Measurements from ENCODE around the gene TMPRSS3.

Gene TMPRSS3

DNA sequence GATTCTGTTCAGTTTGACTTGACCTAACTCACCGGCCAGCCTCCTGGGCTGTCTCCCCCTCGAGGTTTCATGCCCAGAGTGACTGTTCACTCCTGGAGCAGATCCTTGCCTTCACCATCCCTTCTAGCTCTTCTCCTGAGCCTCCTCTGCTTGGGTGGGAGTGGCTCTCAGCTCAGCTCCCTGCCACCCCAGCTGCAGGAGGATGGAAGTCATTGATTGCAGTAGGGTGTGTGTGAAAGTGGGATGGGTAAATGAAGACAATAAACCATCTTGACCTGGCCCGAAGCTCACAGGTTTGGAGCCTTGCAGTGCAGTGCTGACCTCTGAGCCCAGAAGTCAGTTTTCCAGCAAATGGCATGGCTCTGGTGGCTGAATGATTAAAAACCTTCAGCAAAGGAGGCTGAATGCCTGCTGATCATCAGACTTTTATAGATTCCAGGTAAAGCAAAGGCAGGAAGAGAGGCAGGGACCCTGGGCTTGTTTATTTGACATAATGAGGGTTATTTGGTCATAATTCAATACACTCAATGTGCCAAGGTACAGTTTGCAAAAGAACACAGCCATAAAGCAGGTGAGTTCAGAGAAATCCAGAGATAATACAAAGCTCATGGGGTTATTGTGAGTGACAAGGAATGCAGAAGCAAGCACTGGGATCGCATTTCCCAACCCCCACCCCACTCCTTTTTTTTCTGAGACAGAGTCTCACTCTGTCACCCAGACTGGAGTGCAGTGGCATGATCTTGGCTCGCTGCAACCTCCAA, 63.1 kb downstream of the TMPRSS3 start:
- Histone ChIP-seq H3K27me3 (ENCODE audit: control insufficient read depth in 1 of 2, insufficient read depth in 2 of 2, low read length in 2 of 2) (peaks cover 5 to 8% of the 10 kb centered on the region in 2 donors), H3K36me3 (ENCODE audit: insufficient read depth, low read length) (no peaks in the 10 kb centered on the region), H3K27ac (ENCODE audit: low read depth, low read length) (no peak overlapping the region), H3K9me3 (ENCODE audit: low read length) (no peaks in the 10 kb centered on the region), H3K4me3 (ENCODE audit: low read depth in 1 of 2, low read length in 2 of 2) (no peak overlapping the region), H3K4me1 (ENCODE audit: insufficient read depth, low read length) (no peaks in the 10 kb centered on the region), H3K9ac (ENCODE audit: low read length) (no peak overlapping the region)

DNA sequence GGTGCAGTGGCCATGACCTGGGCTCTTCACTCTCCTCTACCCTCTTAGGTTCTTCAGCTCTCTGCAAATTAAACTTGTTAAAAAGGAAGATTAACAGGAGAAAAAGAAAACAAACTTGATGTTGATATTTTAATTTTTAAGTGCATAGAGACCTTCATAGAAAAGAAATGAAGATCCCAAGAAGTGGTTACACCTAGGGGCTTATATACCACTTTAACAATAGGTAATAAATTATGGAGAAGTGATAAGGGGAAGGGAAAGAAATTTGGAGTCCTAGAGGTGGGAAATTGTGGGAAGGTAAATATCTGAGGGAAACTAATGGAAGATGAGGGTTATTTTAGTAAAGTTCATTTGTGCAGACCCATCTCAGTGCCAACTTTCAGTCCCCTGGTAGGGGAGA, 64.2 kb downstream of the TMPRSS3 start:
- Histone ChIP-seq H3K27ac (ENCODE audit: low read depth, low read length) (no peak overlapping the region), H3K27me3 (ENCODE audit: control insufficient read depth in 1 of 2, insufficient read depth in 2 of 2, low read length in 2 of 2) (peaks cover 5 to 8% of the 10 kb centered on the region in 2 donors), H3K9me3 (ENCODE audit: low read length) (no peaks in the 10 kb centered on the region), H3K9ac (ENCODE audit: low read length) (no peak overlapping the region), H3K4me3 (ENCODE audit: low read depth in 1 of 2, low read length in 2 of 2) (no peak overlapping the region), H3K36me3 (ENCODE audit: insufficient read depth, low read length) (no peaks in the 10 kb centered on the region), H3K4me1 (ENCODE audit: insufficient read depth, low read length) (no peaks in the 10 kb centered on the region)

DNA sequence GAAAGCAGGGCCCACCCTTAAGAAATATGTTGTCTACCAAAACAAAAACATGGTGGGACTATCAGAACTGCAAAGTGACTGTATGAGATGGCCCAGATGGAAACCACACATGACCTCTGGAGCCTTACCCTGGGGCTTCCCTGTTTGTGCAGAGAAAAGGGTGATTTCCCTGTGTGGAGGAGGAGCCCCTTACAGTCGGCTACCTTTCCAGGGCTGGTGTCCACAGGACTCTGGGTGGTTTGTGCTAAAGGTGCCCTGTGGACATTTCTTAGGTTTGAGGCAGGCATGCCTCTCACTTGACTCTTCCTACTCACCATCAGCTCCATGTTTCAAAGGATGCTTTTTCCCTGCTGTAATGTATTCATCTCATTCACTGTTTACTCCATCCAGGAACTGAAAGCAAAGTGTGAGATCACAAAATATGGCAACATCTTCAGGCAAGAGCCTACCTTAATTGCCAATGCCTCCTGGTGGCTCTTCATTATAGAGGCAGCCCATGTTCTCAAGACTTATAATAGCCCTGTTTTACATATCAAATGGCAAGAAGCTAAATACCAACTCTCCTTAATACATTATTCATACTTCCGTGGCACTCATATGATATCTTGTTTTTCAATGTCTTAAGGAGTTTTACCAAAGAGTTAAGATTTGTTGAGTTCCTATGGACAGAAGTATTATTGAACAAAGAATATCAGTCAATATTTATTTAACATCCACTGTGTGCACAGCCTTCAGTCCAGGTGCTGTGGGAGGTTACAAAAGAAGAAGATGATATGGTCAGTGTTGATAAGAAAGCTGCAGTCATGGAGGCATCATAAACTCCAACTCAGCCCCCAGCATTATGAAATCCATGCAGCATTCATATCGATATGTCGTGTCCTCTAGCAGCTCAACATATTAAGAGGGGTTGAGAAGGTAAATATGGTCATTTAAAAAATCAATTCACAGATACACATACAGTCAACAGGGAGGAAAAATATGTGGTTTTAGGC, 65.2 kb downstream of the TMPRSS3 start:
- no peak overlapping the region for H3K27ac ChIP-seq (ENCODE audit: low read depth, low read length)
- peaks cover 1% of the 10 kb centered on the region for H3K9me3 ChIP-seq (ENCODE audit: low read length)
- H3K9ac ChIP-seq (ENCODE audit: low read length) = no peak overlapping the region
- H3K4me1 ChIP-seq (ENCODE audit: insufficient read depth, low read length) = no peaks in the 10 kb centered on the region
- H3K4me3 ChIP-seq (ENCODE audit: low read depth in 1 of 2, low read length in 2 of 2) = no peak overlapping the region
- H3K27me3 ChIP-seq (ENCODE audit: control insufficient read depth in 1 of 2, insufficient read depth in 2 of 2, low read length in 2 of 2) = peaks cover 5 to 8% of the 10 kb centered on the region in 2 donors
- no peaks in the 10 kb centered on the region for H3K36me3 ChIP-seq (ENCODE audit: insufficient read depth, low read length)

DNA sequence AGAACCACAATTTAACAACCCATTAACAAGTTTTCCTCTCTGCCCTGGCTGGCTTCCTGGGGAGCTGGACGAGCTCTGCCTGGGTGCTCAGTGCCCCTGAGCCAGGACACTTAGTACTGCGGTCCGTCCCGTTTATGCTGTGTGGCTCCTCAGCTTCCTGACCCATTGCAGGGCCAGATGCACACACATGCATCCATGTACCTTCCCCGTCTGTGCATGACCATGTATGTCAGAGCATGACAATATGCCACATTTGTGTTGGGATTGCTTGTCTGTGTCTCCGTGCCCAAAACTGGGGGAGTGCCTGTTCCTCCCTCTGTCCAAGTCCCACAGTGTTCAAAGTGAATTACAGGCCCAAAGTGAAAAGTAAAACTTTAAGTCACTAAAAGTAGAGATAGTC, 71.0 kb downstream of the TMPRSS3 start:
- no peak overlapping the region for H3K4me3 ChIP-seq (ENCODE audit: low read depth in 1 of 2, low read length in 2 of 2)
- H3K27me3 ChIP-seq (ENCODE audit: control insufficient read depth in 1 of 2, insufficient read depth in 2 of 2, low read length in 2 of 2) = no peaks in the 10 kb centered on the region
- H3K9ac ChIP-seq (ENCODE audit: low read length) = no peak overlapping the region
- no peaks in the 10 kb centered on the region for H3K4me1 ChIP-seq (ENCODE audit: insufficient read depth, low read length)
- H3K36me3 ChIP-seq (ENCODE audit: insufficient read depth, low read length) = no peaks in the 10 kb centered on the region
- peaks cover 5% of the 10 kb centered on the region for H3K9me3 ChIP-seq (ENCODE audit: low read length)
- H3K27ac ChIP-seq (ENCODE audit: low read depth, low read length) = no peak overlapping the region
